Measurements from ENCODE around the gene MYOM3.
"Not testable (repeated sequence)": the region's sequence is repeated elsewhere in the genome, so short reads cannot be mapped to it uniquely, and the experiment has no call there.

MYOM3 gene

DNA sequence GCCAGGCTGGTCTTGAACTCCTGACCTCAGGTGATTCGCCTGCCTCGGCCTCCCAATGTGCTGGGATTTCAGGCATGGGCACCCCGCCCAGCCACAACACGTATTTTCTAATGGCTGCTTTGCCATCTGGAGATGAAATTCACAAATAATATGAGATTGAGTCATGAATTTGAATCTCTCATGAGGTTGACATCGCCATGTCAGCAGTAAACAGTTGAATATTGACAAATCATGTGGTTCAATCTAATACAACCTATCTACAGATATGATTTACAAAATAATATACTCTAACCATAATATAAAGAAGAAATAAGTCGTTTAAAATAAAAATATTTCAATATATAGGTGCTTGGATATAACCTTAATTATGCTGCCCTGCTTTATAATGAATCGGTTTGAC is 42.1 kb downstream of the MYOM3 start:
- no peak for DNase-seq

DNA sequence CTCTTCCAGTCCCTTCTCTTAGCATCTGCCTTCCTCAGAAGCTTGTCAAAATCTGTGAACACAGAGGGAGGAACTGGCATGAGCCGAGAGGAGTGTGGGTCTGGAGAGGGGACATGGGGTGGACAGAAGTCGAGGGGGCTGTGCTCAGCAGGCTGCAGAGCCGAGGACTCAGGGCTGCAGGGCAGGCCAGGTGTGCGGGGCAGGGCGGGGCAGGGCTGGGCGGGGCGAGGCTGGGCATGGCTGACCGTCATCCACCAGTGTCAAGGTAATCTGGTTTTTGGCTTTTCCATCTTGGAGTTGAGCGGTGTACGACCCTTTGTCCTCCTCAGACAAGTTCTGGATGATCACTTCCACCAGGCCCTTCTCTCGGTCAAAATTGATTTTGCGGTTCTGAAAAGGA is 44.0 kb downstream of the MYOM3 start:
- DNase-seq: no peak

DNA sequence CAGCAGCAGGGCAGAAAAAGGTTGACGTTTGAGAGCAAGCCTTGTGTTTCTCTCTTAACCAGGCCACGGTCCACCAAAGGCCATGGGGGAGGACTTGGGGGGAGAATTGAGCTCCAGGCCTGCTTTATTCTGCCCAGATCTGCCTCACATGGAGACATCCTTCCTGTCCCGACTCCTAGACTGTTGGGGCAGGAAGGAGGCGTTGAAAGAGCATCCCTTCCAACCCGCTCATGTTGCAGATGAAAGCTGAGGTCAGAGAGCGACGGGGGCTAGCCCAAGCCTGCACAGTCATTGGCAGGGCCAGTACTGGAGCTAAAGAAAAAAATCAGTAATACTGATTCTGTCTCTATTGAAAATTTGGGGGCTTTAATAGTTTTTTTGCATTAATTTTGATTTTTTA is 46.6 kb downstream of the MYOM3 start:
- no peak for DNase-seq

DNA sequence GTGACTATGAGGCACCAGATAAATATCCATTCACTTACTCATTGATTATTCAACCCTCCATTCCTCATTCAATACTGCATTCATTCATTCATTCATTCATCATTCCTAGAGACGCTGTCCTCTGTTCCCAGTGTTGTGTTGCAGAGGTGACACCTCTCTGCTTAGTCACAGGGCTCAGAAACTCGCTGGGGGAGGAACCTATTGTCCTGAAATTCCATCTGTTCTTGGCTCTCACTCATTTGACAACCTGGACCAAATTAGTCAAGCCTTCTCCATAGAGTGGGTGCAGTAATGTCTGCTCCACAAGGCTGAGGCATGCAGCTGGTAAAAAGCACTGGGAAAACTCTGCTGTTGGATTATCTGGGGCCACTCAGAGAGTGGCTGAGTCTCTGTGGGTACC is 49.7 kb downstream of the MYOM3 start:
- DNase-seq: no peak

DNA sequence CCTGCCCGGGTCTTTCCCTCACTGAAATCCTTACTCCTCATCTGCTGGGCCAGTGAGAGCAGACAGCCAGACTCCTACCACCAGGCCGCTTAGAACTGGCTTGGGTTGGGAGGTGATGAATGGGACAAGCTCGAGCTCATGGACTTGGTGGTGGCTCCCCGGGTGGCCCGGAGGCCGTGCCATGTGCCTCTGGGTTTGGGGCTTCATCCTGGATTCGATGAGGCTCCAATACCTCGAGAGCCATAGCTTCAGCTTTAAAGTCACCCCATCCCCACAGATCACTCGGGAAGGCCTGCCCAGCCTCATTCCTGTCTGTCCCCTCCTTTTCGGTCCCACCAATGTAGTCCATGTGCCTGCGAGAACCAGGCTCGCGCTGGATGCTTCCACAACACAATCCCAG is 51.5 kb downstream of the MYOM3 start:
- DNase-seq: no peak

DNA sequence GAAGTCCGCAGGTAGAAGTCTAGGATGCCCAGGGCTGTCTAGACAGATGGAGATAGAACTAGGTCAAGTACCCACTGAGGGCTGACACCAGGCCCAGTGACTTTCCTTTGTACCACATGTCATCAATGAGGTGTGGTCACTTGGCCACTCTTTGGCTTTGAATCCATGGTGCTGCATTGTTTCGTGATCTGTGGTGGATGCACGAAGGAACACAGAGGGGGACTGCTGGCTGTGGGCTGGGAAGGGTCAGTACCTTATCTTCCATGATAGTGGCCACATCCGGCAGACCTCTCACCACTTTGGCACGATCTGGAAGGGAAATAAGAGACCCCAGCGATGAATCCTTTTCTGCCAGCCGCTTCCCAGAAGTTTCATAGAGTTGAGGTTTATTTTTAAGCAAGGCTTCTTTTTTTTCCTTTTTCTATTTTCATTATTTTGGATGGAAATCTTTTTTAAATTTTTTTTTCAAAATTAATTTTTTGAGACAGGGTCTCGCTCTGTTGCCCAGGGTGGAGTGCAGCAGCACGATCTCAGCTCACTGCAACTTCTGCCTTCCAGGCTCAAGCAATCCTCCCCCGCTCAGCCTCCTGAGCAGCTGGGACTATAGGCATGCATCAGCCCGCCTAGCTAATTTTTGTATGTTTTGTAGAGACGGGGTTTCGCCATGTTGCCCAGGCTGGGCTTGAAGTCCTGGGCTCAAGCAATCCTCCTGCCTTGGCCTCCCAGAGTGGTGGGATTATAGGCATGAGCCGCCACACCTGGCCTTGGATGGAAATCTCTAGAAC is 53.1 kb downstream of the MYOM3 start:
- no peak for DNase-seq

DNA sequence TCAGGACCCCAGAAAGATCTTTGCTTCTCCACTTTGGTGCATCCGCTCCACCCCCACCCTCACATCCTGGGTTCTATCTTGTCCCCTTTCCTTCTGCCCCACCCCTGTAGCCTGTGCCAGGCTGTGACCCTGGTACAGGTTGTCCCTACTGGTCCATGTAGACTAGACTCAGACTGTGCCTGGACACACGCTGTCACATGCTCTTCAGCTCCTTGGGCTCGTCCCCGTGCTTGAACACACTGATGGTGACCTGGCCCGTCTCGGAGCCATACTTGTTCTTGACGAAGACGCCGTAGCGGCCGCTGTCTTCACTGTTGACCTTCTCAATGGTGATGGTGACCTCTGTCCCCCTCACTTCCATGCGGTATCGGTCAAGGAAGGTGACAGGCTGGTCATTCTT is 54.8 kb downstream of the MYOM3 start:
- no peak for DNase-seq

DNA sequence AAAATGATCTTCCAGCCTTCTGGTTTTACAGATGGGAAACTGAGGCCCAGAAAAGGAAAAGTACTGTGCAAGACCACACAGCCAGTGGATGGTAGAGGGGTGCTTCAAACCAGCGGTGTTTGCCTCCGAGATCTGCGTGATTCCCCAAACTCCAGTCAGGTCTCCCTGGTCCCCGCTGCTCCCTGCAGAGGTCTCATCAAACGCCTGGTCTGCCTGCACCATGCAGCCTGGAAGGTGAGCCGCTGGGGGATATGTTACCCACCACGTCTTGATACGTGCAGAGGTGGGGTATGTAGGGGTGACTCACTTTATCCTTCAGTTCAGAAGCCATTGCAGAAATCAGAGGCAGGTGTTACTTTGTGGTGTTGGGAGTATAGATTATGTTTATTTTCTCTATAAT is 56.3 kb downstream of the MYOM3 start:
- no peak for DNase-seq

DNA sequence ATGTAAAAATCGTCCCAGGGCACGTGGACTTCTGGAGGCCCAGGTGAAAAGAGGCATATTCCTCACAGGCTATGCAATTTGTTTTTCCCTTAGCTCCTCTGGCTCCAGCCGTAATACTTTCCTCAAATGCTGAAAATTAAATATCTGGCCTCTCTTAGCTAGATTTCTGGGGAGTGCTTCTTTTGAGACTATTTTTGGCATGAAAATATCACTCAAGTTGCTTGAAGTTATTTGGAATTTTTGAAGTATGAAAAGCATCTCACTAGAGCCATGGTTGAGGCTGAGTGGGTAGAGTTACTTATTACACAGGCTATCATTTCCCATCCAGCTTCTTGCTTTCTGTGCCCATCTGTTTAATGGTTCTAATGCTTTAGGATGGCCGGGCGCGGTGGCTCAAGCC is 59.7 kb downstream of the MYOM3 start:
- DNase-seq: no peak

DNA sequence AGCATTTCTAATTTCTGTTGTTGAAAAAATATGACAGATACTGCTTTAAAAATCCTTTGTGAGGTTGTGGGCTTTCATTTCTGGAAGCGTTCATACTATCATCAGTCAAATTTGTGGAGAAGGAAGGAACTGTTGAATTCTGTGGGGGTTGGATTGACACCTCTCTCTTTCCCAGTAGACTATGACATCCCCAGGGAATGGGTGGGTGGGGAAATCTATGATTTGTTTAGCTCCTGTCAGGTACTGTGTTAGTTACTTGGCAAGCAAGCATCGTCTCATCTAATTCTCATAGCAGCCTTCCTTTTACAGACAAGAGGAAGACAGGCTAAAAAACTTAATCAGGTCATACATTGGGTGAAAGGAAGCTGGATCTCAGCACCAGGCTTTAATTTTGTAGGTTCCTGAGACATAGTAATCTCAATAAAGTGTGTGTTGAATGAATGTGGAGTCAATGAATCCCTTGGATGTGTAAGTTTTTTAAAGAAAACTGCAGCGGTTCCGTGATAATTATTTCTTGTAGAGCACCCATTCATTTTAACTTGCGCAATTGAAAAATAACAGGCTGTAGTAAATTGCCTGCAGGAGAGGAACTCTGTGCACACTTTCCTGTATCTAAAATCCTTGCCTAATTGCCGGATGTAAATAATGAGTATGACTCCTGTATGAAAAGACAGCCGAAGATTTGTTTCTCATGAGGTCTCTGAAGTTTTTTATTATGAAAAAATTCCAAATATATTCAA is 60.6 kb downstream of the MYOM3 start:
- DNase-seq: no peak

DNA sequence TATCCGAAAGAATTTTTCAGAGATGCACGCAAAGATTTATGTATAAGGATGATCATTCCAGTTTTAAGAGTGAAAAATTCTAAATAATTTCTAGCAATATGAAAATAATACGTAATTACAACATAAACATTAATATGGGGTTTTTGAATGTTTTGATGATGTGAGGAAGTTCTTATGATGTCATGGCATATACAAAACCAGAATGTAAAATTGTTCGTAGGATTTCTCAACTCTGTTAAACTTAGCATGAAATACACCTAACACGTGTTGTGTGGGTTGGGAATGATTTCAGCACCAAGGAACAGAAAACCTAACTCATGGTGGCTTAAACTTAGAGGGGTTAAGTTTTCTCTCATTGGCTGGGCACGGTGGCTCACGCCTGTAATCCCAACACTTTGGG is 62.2 kb downstream of the MYOM3 start:
- DNase-seq: no peak

DNA sequence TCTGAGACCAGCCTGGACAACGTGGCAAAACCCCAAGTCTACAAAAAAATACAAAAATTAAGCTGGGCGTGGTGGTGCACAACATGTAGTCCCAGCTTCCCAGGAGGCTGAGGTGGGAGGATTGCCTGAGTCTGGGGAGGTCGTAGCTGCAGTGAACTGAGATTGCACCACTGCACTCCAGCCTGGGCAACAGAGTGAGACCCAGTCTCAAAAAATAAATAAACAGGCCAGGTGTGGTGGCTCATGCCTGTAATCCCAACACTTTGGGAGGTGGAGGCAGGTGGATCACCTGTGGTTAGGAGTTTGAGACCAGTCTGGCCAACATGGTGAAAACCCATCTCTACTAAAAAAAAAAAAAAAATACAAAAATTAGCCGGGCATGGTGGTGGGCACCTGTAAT is 63.0 kb downstream of the MYOM3 start:
- not testable (repeated sequence) for DNase-seq

DNA sequence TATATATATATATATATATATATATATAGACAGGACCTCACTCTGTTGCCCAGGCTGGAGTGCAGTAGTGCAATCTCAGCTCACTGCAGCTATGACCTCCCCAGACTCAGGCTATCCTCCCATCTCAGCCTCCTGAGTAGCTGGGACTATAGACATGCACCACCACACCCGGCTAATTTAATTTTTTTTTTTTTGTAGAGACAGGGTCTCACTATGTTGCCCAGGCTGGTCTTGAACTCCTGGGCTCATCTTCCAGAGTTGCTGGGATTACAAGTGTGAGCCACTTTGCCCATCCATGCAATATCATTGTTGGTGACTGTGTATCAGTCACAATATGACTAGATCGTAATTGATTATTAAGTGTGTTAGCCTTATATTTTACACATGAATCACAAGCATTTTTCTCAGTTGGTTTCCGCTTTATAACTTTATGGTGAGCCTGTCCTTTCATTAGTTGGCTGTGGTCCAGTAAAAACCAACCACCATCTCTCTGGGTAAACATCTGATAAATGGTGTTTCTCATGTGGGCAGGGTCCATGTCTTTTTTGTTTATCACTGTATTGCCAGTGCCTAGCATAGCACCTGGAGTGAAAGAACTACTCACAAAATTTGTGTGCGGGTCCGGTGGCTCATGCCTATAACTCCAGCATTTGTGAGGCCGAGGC is 63.6 kb downstream of the MYOM3 start:
- no peak for DNase-seq

DNA sequence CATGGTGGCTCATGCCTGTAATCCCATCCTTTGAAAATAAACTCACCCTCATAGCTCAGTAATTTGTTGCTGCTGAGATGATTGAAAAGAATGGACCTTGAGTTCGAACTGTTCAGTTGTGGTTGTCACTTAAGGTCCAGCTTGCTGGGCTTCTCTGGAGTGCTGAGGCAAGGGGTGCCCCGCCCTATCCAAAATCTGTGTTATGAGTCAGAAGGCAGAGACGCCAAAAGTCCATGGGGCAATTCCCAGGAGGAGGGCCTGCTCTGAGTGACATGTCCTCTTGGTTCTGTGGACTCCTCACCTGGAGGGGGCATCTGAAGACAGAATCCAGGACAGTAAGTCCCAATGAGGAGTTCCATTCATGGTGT is 64.8 kb downstream of the MYOM3 start:
- DNase-seq: no peak

DNA sequence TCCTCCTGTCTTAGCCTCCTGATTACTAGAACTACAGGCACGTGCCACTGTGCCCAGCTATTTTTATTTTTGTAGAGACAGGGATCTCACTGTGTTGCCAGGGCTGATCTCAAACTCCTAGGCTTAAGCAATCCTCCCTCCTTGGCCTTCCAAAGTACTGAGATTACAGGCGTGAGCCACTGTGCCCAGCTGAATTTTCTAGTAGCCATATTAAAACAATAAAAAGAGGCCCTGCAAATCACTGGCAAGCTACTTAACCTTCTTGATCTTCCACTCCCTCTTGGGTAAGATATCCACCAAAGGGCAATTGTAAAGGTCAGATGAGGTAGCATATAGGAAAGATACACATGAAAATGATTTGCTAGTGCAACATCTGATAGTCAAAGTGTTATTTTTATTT is 66.2 kb downstream of the MYOM3 start:
- no peak for DNase-seq

DNA sequence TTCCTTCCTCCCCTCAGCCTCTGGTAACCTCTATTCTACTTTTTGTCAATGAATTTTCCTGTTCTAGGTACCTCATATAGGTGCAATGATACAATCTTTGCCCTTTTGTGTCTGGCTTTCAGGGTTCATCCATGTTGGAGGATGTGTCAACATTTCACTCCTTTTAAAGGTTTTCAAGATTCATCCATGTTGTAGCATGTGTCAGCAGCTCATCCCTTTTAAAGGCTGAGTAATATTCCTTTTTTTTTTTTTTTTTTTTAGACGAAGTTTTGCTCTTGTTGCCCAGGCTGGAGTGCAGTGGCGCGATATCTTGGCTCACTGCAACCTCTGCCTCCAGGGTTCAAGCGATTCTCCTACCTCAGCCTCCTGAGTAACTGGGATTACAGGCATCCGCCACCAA is 67.3 kb downstream of the MYOM3 start:
- DNase-seq: not testable (repeated sequence)

DNA sequence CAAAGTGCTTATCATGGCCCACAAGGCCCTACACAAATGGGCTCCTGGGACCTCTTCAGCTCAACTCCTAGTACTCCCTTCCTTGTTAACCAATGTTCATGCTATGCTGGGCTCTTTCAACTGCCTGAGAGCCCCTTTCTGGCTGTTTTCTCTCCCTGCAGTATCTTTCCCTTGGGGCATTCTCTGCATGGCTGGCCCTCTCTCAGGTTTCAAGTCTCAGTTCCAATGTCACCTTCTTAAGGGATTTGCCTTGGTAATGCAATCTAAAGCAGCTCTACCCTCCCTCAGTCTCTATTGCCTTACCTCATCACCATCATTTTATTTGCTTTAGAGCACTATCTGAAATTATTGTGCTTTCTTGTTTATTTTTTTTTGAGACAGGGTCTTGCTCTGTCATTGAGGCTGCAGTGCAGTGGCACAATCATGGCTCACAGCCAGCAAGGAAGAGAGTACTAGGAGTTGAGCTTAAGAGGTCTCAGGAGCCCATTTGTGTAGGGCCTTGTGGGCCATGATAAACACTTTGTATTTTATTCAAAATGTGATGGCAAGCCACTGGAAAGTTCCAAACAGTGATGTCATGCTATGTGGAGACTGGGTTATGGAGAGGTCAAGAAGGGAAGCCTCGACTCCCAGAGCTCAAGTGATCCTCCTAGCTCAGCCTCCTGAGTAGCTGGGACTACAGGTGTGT is 68.4 kb downstream of the MYOM3 start:
- DNase-seq: no peak

DNA sequence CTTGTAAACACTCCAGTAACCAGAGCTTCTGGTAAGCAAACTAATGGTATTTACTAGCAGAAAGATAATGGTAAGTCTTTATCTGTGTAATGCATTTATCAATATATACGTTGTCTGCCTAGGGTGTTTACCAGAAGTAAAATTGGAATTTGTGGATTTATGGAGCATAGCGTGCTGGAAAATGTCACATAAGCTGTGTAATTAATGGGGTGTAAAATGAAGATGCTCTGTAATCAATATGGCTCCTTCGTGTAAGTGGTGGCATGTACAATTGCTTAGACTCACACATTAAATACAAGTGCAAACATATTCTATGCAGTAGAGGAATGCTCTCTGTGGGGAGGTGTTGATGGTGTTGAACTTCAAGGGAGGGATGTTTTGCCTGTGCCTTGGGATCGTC is 69.6 kb downstream of the MYOM3 start:
- DNase-seq: no peak

DNA sequence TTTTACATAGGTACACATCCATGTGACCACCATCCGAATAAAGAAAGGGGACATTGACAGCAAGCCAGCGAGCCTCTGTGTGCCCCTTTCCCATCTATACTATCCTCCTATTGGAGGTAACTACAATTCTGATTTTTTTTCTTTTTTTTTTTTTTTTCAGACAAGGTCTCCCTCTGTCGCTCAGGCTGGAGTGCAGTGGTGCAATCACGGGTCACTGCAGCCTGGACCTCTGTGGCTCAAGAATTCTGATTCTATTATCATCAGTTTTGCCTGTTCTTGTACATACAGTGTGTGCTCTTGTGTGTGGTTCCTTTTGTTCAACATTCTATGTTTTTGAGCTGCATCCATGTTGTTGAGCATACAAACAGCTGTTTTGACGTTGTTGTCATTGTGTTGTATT is 75.8 kb downstream of the MYOM3 start:
- DNase-seq: no peak

DNA sequence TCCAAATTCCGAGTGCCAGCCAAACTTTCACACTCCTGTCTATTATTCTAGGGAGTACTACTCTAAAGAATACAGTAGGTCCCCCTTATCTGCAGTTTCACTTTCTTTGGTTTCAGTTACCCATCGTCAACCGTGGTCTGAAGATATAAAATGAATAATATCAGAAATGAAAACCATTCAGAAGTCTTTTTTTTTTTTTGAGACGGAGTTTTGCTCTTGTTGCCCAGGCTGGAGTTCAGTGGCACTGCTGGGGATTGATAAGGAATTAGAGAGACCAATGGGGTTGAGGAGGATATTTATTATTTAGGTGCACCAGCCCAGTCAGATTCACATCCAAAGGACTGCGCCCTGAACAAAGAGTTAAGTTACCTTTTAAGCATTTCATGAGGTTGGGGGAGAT is 79.0 kb downstream of the MYOM3 start:
- DNase-seq: no peak

DNA sequence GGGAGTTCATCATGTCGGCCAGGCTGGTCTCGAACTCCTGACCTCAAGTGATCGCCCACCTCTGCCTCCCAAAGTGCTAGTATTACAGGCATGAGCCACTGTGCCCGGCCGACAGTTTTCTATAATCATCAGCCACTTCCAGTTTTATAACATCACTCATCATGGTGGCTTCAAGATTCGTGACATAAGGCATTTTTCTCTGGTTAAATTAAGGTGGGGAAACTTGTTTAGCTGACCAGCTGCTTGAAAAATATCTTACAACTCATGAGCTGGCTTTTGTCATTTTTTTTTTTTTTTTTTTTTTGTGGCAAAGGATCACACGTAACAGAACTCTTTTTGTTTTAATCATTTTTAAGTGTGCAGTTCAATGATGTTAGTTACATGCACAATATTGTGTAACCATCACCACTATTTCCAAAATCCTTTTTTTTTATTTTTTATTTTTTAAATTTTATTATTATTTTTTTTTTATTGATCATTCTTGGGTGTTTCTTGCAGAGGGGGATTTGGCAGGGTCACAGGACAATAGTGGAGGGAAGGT is 80.9 kb downstream of the MYOM3 start:
- not testable (repeated sequence) for DNase-seq

DNA sequence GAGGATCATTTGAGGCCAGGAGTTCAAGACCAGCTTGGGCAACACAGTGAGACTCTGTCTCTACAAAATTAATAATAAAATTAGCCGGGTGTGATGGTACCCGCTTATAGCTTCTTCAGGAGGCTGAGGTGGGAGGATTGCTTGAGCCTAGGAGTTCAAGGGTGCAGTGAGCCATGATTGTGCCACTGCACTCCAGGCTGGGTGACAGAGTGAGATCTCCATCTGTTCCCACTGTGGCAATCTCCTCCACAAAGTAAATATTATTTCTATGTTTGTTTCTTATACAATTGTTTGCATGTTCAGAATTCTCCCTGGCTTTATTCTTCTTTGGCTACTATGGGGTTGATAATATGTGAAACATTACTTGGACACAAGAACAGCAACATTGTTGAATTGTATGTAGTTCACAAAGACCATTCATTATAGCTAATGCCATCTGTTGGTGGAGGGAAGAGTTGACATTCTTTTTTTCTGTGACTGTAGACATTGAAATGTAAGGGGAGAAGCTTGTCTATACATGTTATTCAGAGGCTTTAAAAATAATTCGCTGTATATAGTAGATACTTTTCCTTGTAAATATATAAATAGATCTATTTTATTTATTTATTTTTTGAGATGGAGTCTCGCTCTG is 84.0 kb downstream of the MYOM3 start:
- DNase-seq: peak; percentile 36

All from CD4-positive, alpha-beta T cell treated with Interleukin-10 for 1 hour (primary cell).